Cardiac muscle cell (in vitro differentiated cells and primary cell): ENCODE data around the gene SH3GL2. TPM values are rescaled to one million over a fixed set of nuclear protein-coding genes. Genes with fewer than 3 reads are reported as not detected.

Source experiments
- DNase-seq, 2 donors: peaks; one replicate each; pipeline versions ENCODE4 v3.0.0 to v3.0.0-alpha.2; 2010 to 2017; ENCODE audit warnings: low read depth in 1 of 2, low spot score in 1 of 2
- H3K27ac ChIP-seq: fragments of 200-600 bp; sonication (generic); 2 replicates; pipeline ENCODE4 v1.5.1; 2016
- H3K27me3 ChIP-seq: fragments of 200-600 bp; sonication (generic); 2 replicates; pipeline ENCODE4 v1.6.0; 2016; ENCODE audit warnings: control low read depth
- H3K36me3 ChIP-seq: fragments of 200-600 bp; sonication (generic); 2 replicates; pipeline ENCODE4 v1.5.1; 2016; ENCODE audit warnings: control low read depth
- H3K4me1 ChIP-seq: fragments of 200-600 bp; sonication (generic); 2 replicates; pipeline ENCODE4 v1.8.1; 2017; ENCODE audit warnings: low read depth, mild to moderate bottlenecking, mixed run types
- H3K4me3 ChIP-seq: fragments of 200-600 bp; sonication (generic); 2 replicates; pipeline ENCODE4 v1.5.1; 2016; ENCODE audit warnings: mild to moderate bottlenecking
- H3K9me3 ChIP-seq: fragments of 200-600 bp; sonication (generic); 2 replicates; pipeline ENCODE4 v1.5.1; 2017; ENCODE audit warnings: low read depth, mild to moderate bottlenecking, control low read depth
- polyA plus RNA-seq: library from polyadenylated mRNA; unstranded; fragments of >200 nt; fragmentation: Nextera tagmentation; extraction: Ambion mirVana; gene quantifications from 2 replicates; pipeline ENCODE4 v1.2.1, GENCODE V29; 2016
- total RNA-seq: library from RNA; depleted of rRNA; stranded (reverse); fragments of >200 nt; gene quantifications from 2 replicates; pipeline ENCODE4 v1.2.3, GENCODE V29; 2016
- TF ChIP-seq, protein P1 (sequence below): IDR thresholded peaks from 2 replicates; pipeline ENCODE4 v1.5.1; 2012; ENCODE audit warnings: low read depth, mild to moderate bottlenecking, low read length

Gene SH3GL2
- total and polyA plus RNA-seq, 2 experiments from 2014 or later = 0.06 TPM; not detected in 1

DNA sequence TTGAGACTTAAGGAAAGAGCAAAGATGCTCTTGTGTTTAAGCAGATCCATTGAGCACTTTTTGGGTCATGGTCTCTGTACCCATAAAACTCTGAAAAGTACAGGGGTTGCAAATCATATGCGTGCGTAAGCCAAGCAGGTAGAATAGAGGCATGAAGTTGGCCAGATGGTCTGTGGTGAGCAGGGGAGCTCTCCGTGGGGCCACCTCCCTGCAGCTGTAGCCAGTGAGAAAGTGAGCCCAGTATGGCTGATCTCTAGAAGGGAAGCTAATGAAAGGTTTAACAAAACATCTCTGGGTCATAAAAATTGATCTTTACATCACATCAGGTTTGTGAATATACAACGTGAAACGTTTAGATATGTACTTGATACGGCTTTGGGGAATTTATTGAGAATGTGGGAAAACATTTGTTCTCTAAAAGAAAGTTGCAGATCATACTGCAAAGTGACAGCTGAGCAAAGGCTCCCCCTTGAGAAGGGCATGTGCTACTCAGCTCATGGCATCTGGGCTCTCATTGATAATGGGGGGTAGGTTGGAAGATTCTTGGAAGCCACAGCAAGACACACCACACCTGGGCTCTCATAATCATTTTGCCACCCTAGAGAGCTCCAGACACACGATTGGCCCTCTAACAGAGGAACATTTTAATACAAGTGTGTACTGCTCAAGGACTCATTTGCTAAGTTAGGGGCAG lies 30.6 kb downstream of the SH3GL2 start:
- no peaks in the 10 kb centered on the region for H3K9me3 ChIP-seq
- DNase-seq = no peak
- no peaks in the 10 kb centered on the region for H3K27me3 ChIP-seq
- no peaks in the 10 kb centered on the region for H3K36me3 ChIP-seq
- no peak overlapping the region for H3K27ac ChIP-seq
- TF ChIP-seq, protein P1, sequence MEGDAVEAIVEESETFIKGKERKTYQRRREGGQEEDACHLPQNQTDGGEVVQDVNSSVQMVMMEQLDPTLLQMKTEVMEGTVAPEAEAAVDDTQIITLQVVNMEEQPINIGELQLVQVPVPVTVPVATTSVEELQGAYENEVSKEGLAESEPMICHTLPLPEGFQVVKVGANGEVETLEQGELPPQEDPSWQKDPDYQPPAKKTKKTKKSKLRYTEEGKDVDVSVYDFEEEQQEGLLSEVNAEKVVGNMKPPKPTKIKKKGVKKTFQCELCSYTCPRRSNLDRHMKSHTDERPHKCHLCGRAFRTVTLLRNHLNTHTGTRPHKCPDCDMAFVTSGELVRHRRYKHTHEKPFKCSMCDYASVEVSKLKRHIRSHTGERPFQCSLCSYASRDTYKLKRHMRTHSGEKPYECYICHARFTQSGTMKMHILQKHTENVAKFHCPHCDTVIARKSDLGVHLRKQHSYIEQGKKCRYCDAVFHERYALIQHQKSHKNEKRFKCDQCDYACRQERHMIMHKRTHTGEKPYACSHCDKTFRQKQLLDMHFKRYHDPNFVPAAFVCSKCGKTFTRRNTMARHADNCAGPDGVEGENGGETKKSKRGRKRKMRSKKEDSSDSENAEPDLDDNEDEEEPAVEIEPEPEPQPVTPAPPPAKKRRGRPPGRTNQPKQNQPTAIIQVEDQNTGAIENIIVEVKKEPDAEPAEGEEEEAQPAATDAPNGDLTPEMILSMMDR = no peak
- no peaks in the 10 kb centered on the region for H3K4me1 ChIP-seq
- no peak overlapping the region for H3K4me3 ChIP-seq

GRCh38 chr9:17611342-17611741 lies 32.5 kb downstream of the SH3GL2 start:
- Histone ChIP-seq H3K27ac (no peak overlapping the region), H3K4me3 (no peak overlapping the region), H3K36me3 (no peaks in the 10 kb centered on the region), H3K4me1 (no peaks in the 10 kb centered on the region), H3K27me3 (no peaks in the 10 kb centered on the region), H3K9me3 (no peaks in the 10 kb centered on the region)
- DNase-seq = peak in 1 of 2 donors; percentile 18
- TF ChIP-seq, protein P1 = no peak

- H3K9me3 ChIP-seq = no peaks in the 10 kb centered on the region
- H3K27me3 ChIP-seq = no peaks in the 10 kb centered on the region
- H3K4me3 ChIP-seq = no peak overlapping the region
- no peak for DNase-seq
- H3K36me3 ChIP-seq = no peaks in the 10 kb centered on the region
- H3K4me1 ChIP-seq = no peaks in the 10 kb centered on the region
- H3K27ac ChIP-seq = no peak overlapping the region
- TF ChIP-seq, protein P1 = no peak
Measured at GRCh38 chr9:17611917-17612316, 33.1 kb downstream of the SH3GL2 start.

DNA sequence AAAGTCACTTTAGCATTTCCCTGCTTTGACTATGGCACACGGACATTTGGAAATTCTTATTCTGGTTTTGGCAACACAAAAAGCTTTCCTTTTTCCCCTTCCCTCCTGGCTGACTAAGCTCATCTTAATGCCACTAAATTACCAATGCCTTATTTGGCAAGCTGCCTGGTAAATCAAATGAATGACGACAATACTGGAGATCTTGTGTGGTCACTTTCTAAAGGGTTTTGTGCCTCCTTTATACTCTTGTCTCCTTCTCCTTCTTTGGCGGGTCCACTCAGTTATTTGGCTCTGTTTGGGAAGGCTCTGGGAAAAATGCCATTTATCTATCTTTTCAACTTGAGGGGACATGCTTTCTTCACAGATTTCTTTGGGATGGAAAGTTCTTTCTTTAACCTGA lies 34.9 kb downstream of the SH3GL2 start:
- Histone ChIP-seq H3K4me3 (no peak overlapping the region), H3K27ac (no peak overlapping the region), H3K27me3 (no peaks in the 10 kb centered on the region), H3K9me3 (no peaks in the 10 kb centered on the region), H3K36me3 (no peaks in the 10 kb centered on the region), H3K4me1 (no peaks in the 10 kb centered on the region)
- TF ChIP-seq, protein P1 = no peak
- peak in 1 of 2 donors; percentile 42 for DNase-seq

- TF ChIP-seq, protein P1 = no peak
- Histone ChIP-seq H3K27me3 (no peaks in the 10 kb centered on the region), H3K9me3 (no peaks in the 10 kb centered on the region), H3K4me3 (no peak overlapping the region), H3K27ac (no peak overlapping the region), H3K36me3 (no peaks in the 10 kb centered on the region), H3K4me1 (no peaks in the 10 kb centered on the region)
- no peak for DNase-seq
Measured at GRCh38 chr9:17614250-17614649, 35.4 kb downstream of the SH3GL2 start.
